ENCODE results near the gene PRKCA.
"Not testable (repeated sequence)": the region's sequence is repeated elsewhere in the genome, so short reads cannot be mapped to it uniquely, and the experiment has no call there.

PRKCA gene

GRCh38 chr17:66469461-66469860 is 167.0 kb downstream of the PRKCA start:
- DNase-seq, result no peak

GRCh38 chr17:66469890-66470289 is 167.5 kb downstream of the PRKCA start:
- DNase-seq, result no peak

GRCh38 chr17:66472123-66472522 is 169.7 kb downstream of the PRKCA start:
- no peak for DNase-seq

- no peak for DNase-seq
Measured at GRCh38 chr17:66474258-66474657, 171.8 kb downstream of the PRKCA start.

GRCh38 chr17:66474806-66475497 is 172.5 kb downstream of the PRKCA start:
- DNase-seq, result no peak

- DNase-seq, result no peak
Measured at GRCh38 chr17:66476014-66476413, 173.6 kb downstream of the PRKCA start.

- no peak for DNase-seq
Measured at GRCh38 chr17:66477615-66478283, 175.3 kb downstream of the PRKCA start.

- not testable (repeated sequence) for DNase-seq
Measured at GRCh38 chr17:66479230-66479889, 176.9 kb downstream of the PRKCA start.

GRCh38 chr17:66480243-66480642 is 177.8 kb downstream of the PRKCA start:
- DNase-seq, result no peak

- no peak for DNase-seq
Measured at GRCh38 chr17:66480802-66481201, 178.4 kb downstream of the PRKCA start.

GRCh38 chr17:66481271-66481670 is 178.9 kb downstream of the PRKCA start:
- no peak for DNase-seq

- no peak for DNase-seq
Measured at GRCh38 chr17:66483906-66484305, 181.5 kb downstream of the PRKCA start.

GRCh38 chr17:66485309-66485947 is 183.0 kb downstream of the PRKCA start:
- no peak for DNase-seq

- no peak for DNase-seq
Measured at GRCh38 chr17:66487121-66487520, 184.7 kb downstream of the PRKCA start.

GRCh38 chr17:66487981-66488468 is 185.6 kb downstream of the PRKCA start:
- DNase-seq, result no peak

GRCh38 chr17:66488864-66489263 is 186.5 kb downstream of the PRKCA start:
- no peak for DNase-seq

GRCh38 chr17:66489576-66489975 is 187.2 kb downstream of the PRKCA start:
- DNase-seq, result not testable (repeated sequence)

- DNase-seq, result no peak
Measured at GRCh38 chr17:66491213-66491612, 188.8 kb downstream of the PRKCA start.

- DNase-seq, result no peak
Measured at GRCh38 chr17:66491665-66492064, 189.3 kb downstream of the PRKCA start.

- no peak for DNase-seq
Measured at GRCh38 chr17:66492080-66492479, 189.7 kb downstream of the PRKCA start.

- no peak for DNase-seq
Measured at GRCh38 chr17:66492561-66493005, 190.2 kb downstream of the PRKCA start.

GRCh38 chr17:66493283-66494019 is 191.0 kb downstream of the PRKCA start:
- no peak for DNase-seq
